OCI-LY7 (cell line): ENCODE results near the gene OR51B4. TPM values are rescaled to one million over a fixed set of nuclear protein-coding genes. Genes with fewer than 3 reads are reported as not detected.
"Not testable (repeated sequence)": the region's sequence is repeated elsewhere in the genome, so short reads cannot be mapped to it uniquely, and the experiment has no call there.

Source experiments
- BruUV-seq: library from RNA; stranded (reverse); fragments of 400-500 nt; replicated peaks from 2 replicates; lab custom pipeline; 2021; lab: Mats Ljungman, UMichigan
- CTCF ChIA-PET: fragments of 300-600 bp; sonication (Branson Sonifier 250); formaldehyde crosslinking; loops from one replicate; lab custom pipeline; 2022; ENCODE audit warnings: antibody characterized with exemption; ENCODE audit not compliant: unreplicated experiment; lab: Charles Lee
- POLR2A ChIA-PET: fragments of 300-600 bp; sonication (Branson Sonifier 250); formaldehyde crosslinking; loops from one replicate; lab custom pipeline; 2022; ENCODE audit warnings: antibody characterized with exemption; lab: Charles Lee
- DNase-seq: peaks from one replicate; pipeline ENCODE4 v3.0.0-alpha.2; 2015; ENCODE audit warnings: low spot score
- H2AFZ ChIP-seq: fragments of 200-600 bp; sonication (generic), shearing (Covaris generic); 2 replicates; pipeline ENCODE4 v1.6.1; 2014; ENCODE audit warnings: mild to moderate bottlenecking, antibody characterized with exemption, low read length, moderate library complexity
- H3K27ac ChIP-seq: fragments of 200-600 bp; sonication (generic); 2 replicates; pipeline ENCODE4 v1.5.1; 2014; ENCODE audit warnings: mixed run types, low read depth, mild to moderate bottlenecking, moderate library complexity, low read length, inconsistent platforms; ENCODE audit not compliant: poor library complexity, severe bottlenecking
- H3K36me3 ChIP-seq: fragments of 200-600 bp; sonication (generic); 2 replicates; pipeline ENCODE4 v1.6.1; 2014; ENCODE audit warnings: mild to moderate bottlenecking, antibody characterized with exemption, low read length, moderate library complexity, mixed read lengths; ENCODE audit not compliant: insufficient read depth
- H3K4me1 ChIP-seq: fragments of 200-600 bp; sonication (generic); 2 replicates; pipeline ENCODE4 v1.5.1; 2014; ENCODE audit warnings: mild to moderate bottlenecking, low read length; ENCODE audit not compliant: insufficient read depth, poor library complexity, severe bottlenecking
- H3K4me2 ChIP-seq: fragments of 200-600 bp; sonication (generic); 2 replicates; pipeline ENCODE4 v1.6.1; 2014; ENCODE audit warnings: mild to moderate bottlenecking, low read length
- H3K4me3 ChIP-seq: fragments of 200-600 bp; sonication (generic); 2 replicates; pipeline ENCODE4 v1.5.1; 2014; ENCODE audit warnings: mild to moderate bottlenecking, low read depth, low read length; ENCODE audit not compliant: poor library complexity, severe bottlenecking
- H3K79me2 ChIP-seq: fragments of 200-600 bp; sonication (generic); 2 replicates; pipeline ENCODE4 v1.6.1; 2016; ENCODE audit warnings: low read depth, mild to moderate bottlenecking, low read length, moderate library complexity, mixed read lengths; ENCODE audit not compliant: insufficient read depth
- H3K9me2 ChIP-seq: fragments of 200-600 bp; sonication (generic); 2 replicates; pipeline ENCODE4 v1.6.1; 2016; ENCODE audit warnings: mild to moderate bottlenecking, low read length, mixed read lengths; ENCODE audit not compliant: insufficient read depth
- H3K9me3 ChIP-seq: fragments of 200-600 bp; sonication (generic); 2 replicates; pipeline ENCODE4 v1.6.1; 2014; ENCODE audit warnings: mild to moderate bottlenecking, mixed run types, low read length, mixed read lengths
- H4K20me1 ChIP-seq: fragments of 200-600 bp; sonication (generic); 2 replicates; pipeline ENCODE4 v1.6.1; 2014; ENCODE audit warnings: mild to moderate bottlenecking, antibody characterized with exemption, low read length, moderate library complexity, mixed read lengths; ENCODE audit not compliant: insufficient read depth
- CTCF ChIP-seq: fragments of 200-600 bp; sonication (generic); conservative IDR thresholded peaks from 2 replicates; pipeline ENCODE4 v1.5.1; 2014; ENCODE audit warnings: mild to moderate bottlenecking, antibody characterized with exemption, low read length, moderate library complexity, mixed read lengths
- EZH2phosphoT487 ChIP-seq: fragments of 200-600 bp; sonication (generic); IDR thresholded peaks from 2 replicates; pipeline ENCODE4 v1.6.1; 2018; ENCODE audit warnings: low read depth, borderline replicate concordance, mild to moderate bottlenecking, mixed run types, antibody characterized with exemption, low read length, moderate library complexity, mixed read lengths
- intact Hi-C: fragments of 100-400 bp; cut with micrococcal nuclease; formaldehyde crosslinking; loops from one replicate; pipeline ENCODE4 v1.10.0; 2022; ENCODE audit not compliant: unreplicated experiment
- total RNA-seq, 2 experiments: library from RNA; depleted of rRNA in 1 of 2; stranded (reverse); fragments of >200 nt in 1 of 2; shearing (Covaris generic) in 1 of 2; gene quantifications; 2 replicates each; pipeline ENCODE4 v1.2.3, GENCODE V29; 2014 to 2022

OR51B4 gene
- total RNA-seq, 2 experiments from 2014 or later = not detected

- Histone ChIP-seq H3K4me2 (no peak overlapping the region), H3K9me2 (no peaks in the 10 kb centered on the region), H3K27ac (no peak overlapping the region), H3K79me2 (no peaks in the 10 kb centered on the region), H3K9me3 (no peaks in the 10 kb centered on the region), H2AFZ (no peak overlapping the region), H3K4me3 (no peak overlapping the region), H3K36me3 (no peaks in the 10 kb centered on the region), H4K20me1 (no peaks in the 10 kb centered on the region), H3K4me1 (no peaks in the 10 kb centered on the region)
- no peak for DNase-seq
- ChIA-PET CTCF (no interaction called here), POLR2A (interaction anchor here (0.6 to 0.7 kb wide), 2 partner anchors 26 to 52 kb away, joined by 3 to 4 read pairs; no protein-coding TSS in a partner anchor)
- intact Hi-C loops = no loop called here
- no TSS peak for BruUV-seq
- TF ChIP-seq CTCF (no peak), EZH2phosphoT487 (no peak)
Measured at GRCh38 chr11:5300251-5300650, 1.5 kb downstream of the OR51B4 start.

GRCh38 chr11:5298451-5298850 lies 3.3 kb downstream of the OR51B4 start:
- Histone ChIP-seq H3K4me2 (no peak overlapping the region), H4K20me1 (no peaks in the 10 kb centered on the region), H3K4me1 (no peaks in the 10 kb centered on the region), H2AFZ (no peak overlapping the region), H3K36me3 (no peaks in the 10 kb centered on the region), H3K79me2 (no peaks in the 10 kb centered on the region), H3K9me3 (no peaks in the 10 kb centered on the region), H3K27ac (no peak overlapping the region), H3K9me2 (no peaks in the 10 kb centered on the region), H3K4me3 (no peak overlapping the region)
- no peak for DNase-seq
- intact Hi-C loops = no loop called here
- BruUV-seq = no TSS peak
- POLR2A ChIA-PET = interaction anchor here (1.3 kb wide), 1 partner anchor 13 kb away, joined by 4 read pairs; no protein-coding TSS in a partner anchor
- no peak for TF ChIP-seq CTCF
- TF ChIP-seq EZH2phosphoT487 = no peak
- CTCF ChIA-PET = no interaction called here

GRCh38 chr11:5297721-5298323 lies 3.9 kb downstream of the OR51B4 start:
- Histone ChIP-seq H3K4me1 (no peaks in the 10 kb centered on the region), H3K9me3 (no peaks in the 10 kb centered on the region), H3K79me2 (no peaks in the 10 kb centered on the region), H3K4me2 (no peak overlapping the region), H4K20me1 (no peaks in the 10 kb centered on the region), H3K27ac (no peak overlapping the region), H3K4me3 (no peak overlapping the region), H2AFZ (no peak overlapping the region), H3K9me2 (no peaks in the 10 kb centered on the region), H3K36me3 (no peaks in the 10 kb centered on the region)
- POLR2A ChIA-PET = interaction anchor here (1.3 kb wide), 1 partner anchor 13 kb away, joined by 4 read pairs; no protein-coding TSS in a partner anchor
- TF ChIP-seq CTCF = no peak
- TF ChIP-seq EZH2phosphoT487 = no peak
- BruUV-seq = no TSS peak
- DNase-seq = no peak
- intact Hi-C loops = no loop called here
- CTCF ChIA-PET = no interaction called here

- H3K4me2 ChIP-seq, H2AFZ ChIP-seq, H3K27ac ChIP-seq, DNase-seq, H3K36me3 ChIP-seq, H3K9me3 ChIP-seq, H3K79me2 ChIP-seq, H3K9me2 ChIP-seq, POLR2A ChIA-PET, intact Hi-C loops, H3K4me1 ChIP-seq, H4K20me1 ChIP-seq, BruUV-seq, CTCF ChIA-PET, H3K4me3 ChIP-seq: not testable (repeated sequence)
Measured at GRCh38 chr11:5294342-5294995, 7.3 kb downstream of the OR51B4 start.
